IPS-NIHi7 (cell line): ENCODE data around the gene KCNT1.

ENCODE experiments used
- DNase-seq: peaks from one replicate; pipeline ENCODE4 v3.0.0; 2012; ENCODE audit warnings: mixed read lengths; ENCODE audit errors: extremely low spot score

The KCNT1 gene

DNA sequence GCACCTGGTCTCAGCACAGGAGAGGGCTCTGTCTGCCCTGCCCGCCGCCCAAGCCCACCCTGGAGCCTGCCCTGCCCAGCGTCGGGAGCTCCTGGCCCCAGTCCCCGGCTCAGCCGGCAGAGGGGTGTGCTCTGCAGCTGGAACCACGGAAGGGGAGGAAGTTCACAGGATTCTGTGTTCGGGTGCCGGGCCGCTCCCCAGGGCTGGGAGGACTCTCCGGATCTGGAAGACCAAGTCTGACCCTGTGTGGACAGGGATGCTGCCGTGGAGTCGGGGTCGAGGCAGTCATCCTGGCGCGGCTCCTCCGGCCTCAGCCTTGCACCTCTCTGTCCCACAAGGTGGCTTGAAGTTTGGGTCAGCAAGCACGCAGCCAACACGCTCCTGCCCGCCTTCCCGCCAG, 78.6 kb downstream of the KCNT1 start:
- DNase-seq, result no peak

GRCh38 chr9:135782946-135783345, 81.0 kb downstream of the KCNT1 start:
- no peak for DNase-seq

DNA sequence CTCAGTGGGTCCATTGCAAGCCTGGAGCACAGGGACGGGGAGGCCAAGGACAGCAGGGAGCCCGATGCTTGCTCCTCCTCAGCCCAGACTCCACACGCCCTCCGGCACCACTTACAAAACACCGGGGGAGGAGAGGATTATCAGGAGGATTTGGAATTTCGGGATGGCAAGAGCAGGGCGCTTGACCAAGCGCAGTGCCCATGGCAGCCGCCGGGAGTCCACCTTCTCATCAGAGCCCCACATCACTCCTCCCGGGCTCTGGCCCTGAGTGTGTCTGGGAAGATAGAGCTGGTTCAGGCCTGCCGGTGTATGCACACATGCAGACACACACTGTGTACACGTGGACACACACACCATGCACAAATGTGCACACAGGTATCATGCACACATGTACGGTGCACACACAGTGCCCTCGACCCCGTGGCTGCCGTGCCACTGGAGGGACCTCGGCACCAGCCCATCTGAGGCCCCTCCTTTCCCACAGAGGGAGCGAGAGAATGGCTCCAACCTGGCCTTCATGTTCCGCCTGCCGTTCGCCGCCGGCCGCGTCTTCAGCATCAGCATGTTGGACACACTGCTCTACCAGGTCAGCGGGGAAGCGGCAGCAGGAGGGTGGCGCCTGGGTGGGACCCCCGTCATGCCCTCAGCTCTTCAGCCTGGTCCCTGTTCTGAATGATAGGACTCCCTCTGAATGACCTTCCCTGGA, 81.7 kb downstream of the KCNT1 start:
- DNase-seq, result no peak

GRCh38 chr9:135785013-135785575, 83.1 kb downstream of the KCNT1 start:
- DNase-seq, result no peak

GRCh38 chr9:135786146-135786690, 84.2 kb downstream of the KCNT1 start:
- DNase-seq, result no peak

- DNase-seq, result no peak
Measured at GRCh38 chr9:135787317-135787716, 85.3 kb downstream of the KCNT1 start.

- no peak for DNase-seq
Measured at GRCh38 chr9:135787776-135788575, 86.0 kb downstream of the KCNT1 start.

DNA sequence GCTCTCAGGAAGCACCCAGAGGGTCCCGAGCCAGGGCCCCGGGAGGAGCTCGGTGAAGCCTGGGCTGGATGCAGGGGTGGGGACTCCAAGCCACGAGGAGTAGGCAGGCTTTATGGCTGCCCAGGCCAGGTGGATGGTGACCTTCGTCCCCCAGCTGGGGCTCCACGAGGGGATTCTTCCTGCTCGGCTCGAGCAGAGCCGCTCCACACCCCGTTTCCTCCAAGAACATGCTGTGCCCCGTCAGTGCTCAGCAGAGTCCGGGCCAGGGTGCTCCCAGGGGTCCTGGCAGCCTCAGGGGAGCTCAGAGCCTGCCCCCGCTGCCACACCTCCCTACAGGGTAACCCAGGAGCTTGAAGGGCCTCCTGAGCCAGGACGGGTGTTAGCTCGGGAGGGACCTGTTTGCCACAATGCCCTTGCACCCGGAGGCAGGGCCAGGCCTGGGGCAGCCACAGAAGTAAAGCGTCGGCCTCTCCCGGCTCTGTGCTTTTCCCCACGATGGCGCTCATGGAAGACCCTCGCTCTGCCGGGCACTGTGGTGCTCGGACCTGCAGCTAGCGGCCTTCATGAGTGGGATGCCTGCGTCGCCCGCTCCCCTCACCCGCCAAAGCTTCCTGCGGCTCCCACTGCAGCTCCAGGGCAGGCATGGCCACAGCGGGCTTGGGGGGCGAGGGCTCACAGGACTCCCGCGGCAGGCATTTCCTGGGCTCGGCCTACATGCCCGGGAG, 86.8 kb downstream of the KCNT1 start:
- no peak for DNase-seq

- no peak for DNase-seq
Measured at GRCh38 chr9:135789838-135790291, 87.9 kb downstream of the KCNT1 start.

- DNase-seq, result no peak
Measured at GRCh38 chr9:135790356-135790755, 88.4 kb downstream of the KCNT1 start.

- DNase-seq, result no peak
Measured at GRCh38 chr9:135790850-135791249, 88.9 kb downstream of the KCNT1 start.

- DNase-seq, result no peak
Measured at GRCh38 chr9:135791431-135792267, 89.7 kb downstream of the KCNT1 start.

DNA sequence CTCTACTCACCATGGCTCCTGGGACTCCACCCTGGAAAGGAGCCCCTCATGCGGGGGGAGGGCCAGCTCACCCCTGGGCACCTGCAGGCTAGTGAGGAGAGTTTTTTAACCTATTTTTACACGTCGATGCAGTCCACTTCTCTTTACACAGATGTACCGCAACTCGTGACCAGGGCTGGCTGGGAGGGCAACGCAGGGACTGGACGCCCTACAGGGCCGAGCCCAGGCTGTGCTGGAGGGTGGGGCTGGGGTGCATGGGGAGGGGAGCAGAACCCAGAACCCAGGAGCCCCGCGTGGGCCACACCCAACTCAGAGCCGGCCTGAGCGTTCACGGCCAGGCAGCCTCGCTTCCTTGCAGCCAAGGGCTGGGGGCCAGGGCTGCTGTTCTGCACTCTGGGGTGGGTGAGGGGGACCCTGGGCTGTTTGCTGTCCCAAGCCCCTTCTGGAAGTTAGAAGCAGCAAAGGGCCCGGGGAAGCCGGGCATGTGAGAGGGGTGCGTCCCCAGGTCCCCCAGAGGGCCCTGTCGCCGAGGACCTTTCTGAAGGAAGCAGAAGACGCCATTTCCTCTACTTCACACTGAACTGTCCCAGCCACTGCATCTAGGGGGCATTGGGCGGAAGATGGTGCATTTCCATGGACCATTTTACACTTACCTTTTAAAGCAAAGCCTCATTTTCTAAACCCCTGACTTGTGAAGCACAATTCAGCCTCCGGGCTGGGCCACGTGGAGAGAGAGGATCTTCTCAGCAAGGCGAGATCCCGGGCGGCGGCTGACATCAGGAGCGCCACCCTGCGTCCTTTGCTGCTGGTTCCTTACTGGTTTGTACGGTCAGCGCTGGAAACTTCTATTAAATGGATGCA, 90.5 kb downstream of the KCNT1 start:
- no peak for DNase-seq

DNA sequence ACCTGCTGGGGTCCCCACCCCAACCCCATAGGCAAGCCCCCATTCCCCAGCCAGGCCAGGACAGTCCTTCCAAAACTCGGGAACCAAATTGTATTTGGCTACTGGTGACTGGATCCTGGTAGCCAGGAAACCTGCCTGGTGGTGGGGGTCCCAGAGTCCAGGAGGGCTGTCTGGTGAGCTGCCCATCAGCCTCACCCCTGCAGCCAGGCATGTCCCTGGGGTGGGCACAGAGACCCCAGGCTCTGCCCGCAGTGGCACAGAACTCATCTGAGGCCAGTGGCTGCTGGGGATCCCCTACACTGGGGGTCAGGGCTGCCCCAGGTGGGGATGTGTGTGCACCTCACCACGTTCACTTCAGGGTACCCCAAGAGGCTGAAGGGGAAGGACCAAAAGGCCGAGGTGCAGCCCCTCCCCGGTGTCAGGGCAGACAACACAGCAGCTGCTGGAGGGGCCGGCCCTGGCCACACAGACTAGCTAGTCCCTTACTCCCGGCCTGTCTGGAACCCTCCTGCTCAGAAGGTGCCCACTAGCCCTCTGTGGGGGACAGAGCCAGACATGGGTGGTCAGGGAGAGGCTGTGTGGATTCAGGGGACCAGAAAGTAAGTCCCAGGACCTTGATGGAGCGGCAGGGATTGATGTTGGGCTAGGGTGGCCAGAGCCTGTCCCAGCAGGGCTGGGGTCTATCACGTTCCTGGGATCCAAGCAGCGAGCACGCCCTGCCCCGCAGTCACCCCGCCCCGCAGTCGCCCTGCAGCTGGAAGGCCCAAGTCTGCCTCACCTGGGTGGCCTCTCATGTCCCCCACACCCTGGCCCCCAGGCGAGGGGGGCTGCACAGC, 91.5 kb downstream of the KCNT1 start:
- DNase-seq, result no peak

- DNase-seq, result no peak
Measured at GRCh38 chr9:135794057-135794335, 92.0 kb downstream of the KCNT1 start.

GRCh38 chr9:135794361-135794885, 92.4 kb downstream of the KCNT1 start:
- no peak for DNase-seq

DNA sequence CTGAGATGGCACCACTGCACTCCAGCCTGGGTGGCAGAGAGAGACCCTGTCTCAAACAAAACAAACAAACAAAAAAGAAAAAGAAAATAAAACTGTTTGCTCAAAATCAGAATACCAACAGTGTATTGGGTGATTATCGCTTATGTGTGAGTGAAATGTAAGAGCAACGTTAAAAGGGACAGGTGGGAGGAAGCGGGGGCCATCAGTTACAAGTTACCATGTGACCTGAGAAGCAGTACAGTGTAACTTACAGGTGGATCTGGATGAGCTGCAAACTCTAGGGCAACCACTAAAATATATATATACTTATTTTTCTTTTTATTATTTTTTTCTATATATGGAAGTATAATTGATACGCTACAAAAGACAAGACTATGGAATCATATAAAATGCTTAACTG, 93.4 kb downstream of the KCNT1 start:
- no peak for DNase-seq

GRCh38 chr9:135796784-135797485, 95.0 kb downstream of the KCNT1 start:
- no peak for DNase-seq
